Calu3 (cell line): ENCODE results near the gene CNPY4. TPM values are rescaled to one million over a fixed set of nuclear protein-coding genes. Genes with fewer than 3 reads are reported as not detected.
A peak's percentile ranks its signal among the peaks of the same experiment; 100 is the strongest.
"Not testable (repeated sequence)": the region's sequence is repeated elsewhere in the genome, so short reads cannot be mapped to it uniquely, and the experiment has no call there.

Source experiments
- BruUV-seq: library from RNA; stranded (reverse); fragments of 400-500 nt; replicated peaks from 2 replicates; lab custom pipeline; 2021; lab: Mats Ljungman, UMichigan
- CTCF ChIA-PET: fragments of 300-600 bp; sonication (Branson Sonifier 250); formaldehyde crosslinking; loops from one replicate; lab custom pipeline; 2022; ENCODE audit warnings: antibody characterized with exemption; lab: Charles Lee
- DNase-seq: peaks from one replicate; pipeline ENCODE4 v3.0.0; 2022
- H3K27ac Mint-ChIP-seq: one replicate; pipeline ENCODE4 v1.8.0; 2022; ENCODE audit warnings: mixed read lengths; ENCODE audit not compliant: unreplicated experiment
- H3K27me3 Mint-ChIP-seq: one replicate; pipeline ENCODE4 v1.8.0; 2022; ENCODE audit warnings: mixed read lengths; ENCODE audit not compliant: unreplicated experiment
- H3K36me3 Mint-ChIP-seq: one replicate; pipeline ENCODE4 v1.8.0; 2022; ENCODE audit warnings: mild to moderate bottlenecking, moderate library complexity, mixed read lengths; ENCODE audit not compliant: insufficient read depth, unreplicated experiment
- H3K4me1 Mint-ChIP-seq: one replicate; pipeline ENCODE4 v1.8.0; 2022; ENCODE audit warnings: mild to moderate bottlenecking, low read depth, mixed read lengths; ENCODE audit not compliant: unreplicated experiment
- H3K4me3 Mint-ChIP-seq: one replicate; pipeline ENCODE4 v1.8.0; 2022; ENCODE audit warnings: mild to moderate bottlenecking, low read depth, moderate library complexity, mixed read lengths; ENCODE audit not compliant: unreplicated experiment
- H3K9me3 Mint-ChIP-seq: one replicate; pipeline ENCODE4 v1.8.0; 2022; ENCODE audit warnings: low read depth, mixed read lengths; ENCODE audit not compliant: unreplicated experiment
- intact Hi-C: fragments of 100-400 bp; cut with micrococcal nuclease; formaldehyde crosslinking; loops from one replicate; pipeline ENCODE4 v1.10.0; 2022; ENCODE audit not compliant: unreplicated experiment
- total RNA-seq: library from RNA; stranded (reverse); gene quantifications from 2 replicates; pipeline ENCODE4 v1.2.3, GENCODE V29; 2022
- TF ChIP-seq, protein P1 (sequence below): fragments of 200-600 bp; IDR thresholded peaks from one replicate; pipeline ENCODE4 v1.8.0; 2022; ENCODE audit warnings: antibody characterized with exemption; ENCODE audit not compliant: unreplicated experiment

The CNPY4 gene
- total RNA-seq, 1 experiment from 2014 or later, result 5.9 TPM

DNA sequence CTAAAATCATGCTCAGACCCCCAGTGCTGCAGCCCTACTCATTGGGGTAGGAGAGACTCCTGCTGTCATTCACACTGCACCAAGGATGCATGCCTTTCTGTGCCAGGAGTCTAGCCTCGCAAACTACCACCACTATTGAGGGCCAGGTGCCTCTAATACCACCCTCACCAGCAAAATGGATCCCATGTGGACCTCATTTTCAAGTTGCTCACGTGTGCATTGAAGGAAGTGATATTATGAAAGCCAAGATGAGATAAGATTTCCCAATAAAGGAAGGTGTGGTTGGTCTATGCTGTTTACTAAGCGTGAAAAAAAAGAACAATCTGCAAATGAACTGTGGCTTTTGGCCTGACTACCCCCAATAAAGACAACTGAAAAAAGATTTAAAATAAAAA is 22.1 kb downstream of the CNPY4 start:
- no TSS peak for BruUV-seq
- intact Hi-C loops, result no loop called here
- TF ChIP-seq, protein P1, sequence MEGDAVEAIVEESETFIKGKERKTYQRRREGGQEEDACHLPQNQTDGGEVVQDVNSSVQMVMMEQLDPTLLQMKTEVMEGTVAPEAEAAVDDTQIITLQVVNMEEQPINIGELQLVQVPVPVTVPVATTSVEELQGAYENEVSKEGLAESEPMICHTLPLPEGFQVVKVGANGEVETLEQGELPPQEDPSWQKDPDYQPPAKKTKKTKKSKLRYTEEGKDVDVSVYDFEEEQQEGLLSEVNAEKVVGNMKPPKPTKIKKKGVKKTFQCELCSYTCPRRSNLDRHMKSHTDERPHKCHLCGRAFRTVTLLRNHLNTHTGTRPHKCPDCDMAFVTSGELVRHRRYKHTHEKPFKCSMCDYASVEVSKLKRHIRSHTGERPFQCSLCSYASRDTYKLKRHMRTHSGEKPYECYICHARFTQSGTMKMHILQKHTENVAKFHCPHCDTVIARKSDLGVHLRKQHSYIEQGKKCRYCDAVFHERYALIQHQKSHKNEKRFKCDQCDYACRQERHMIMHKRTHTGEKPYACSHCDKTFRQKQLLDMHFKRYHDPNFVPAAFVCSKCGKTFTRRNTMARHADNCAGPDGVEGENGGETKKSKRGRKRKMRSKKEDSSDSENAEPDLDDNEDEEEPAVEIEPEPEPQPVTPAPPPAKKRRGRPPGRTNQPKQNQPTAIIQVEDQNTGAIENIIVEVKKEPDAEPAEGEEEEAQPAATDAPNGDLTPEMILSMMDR, result no peak
- Mint-ChIP-seq H3K27me3 (no peaks in the 10 kb centered on the region), H3K36me3 (no peaks in the 10 kb centered on the region), H3K4me3 (no peak overlapping the region), H3K27ac (no peak overlapping the region), H3K9me3 (no peaks in the 10 kb centered on the region), H3K4me1 (peaks cover 7% of the 10 kb centered on the region)
- DNase-seq, result no peak
- CTCF ChIA-PET, result interaction anchor here (0.5 kb wide), 1 partner anchor 41 kb away, joined by 3 read pairs; no protein-coding TSS in a partner anchor

DNA sequence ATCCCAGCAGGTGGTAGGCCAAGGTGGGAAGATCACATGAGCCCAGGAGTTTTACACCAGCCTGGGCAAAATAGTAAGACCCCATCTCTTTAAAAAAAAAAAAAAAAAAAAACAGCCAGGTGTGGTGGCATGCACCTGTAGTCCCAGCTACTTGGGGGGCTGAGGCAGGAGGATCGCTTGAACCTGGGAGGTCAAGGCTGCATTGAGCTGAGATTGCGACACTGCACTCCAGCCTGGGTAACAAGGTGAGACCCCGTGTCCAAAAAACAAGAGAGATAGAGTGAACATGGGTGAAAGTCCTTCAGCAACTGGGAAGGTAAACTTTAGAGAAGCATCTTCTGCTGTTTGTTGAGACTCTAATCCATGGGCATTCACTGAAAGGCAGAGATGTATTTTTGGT is 23.0 kb downstream of the CNPY4 start:
- no peak overlapping the region for H3K4me3 Mint-ChIP-seq
- intact Hi-C loops, result no loop called here
- CTCF ChIA-PET, result interaction anchor here (0.7 kb wide), 1 partner anchor 29 kb away, joined by 3 read pairs; no protein-coding TSS in a partner anchor
- no peaks in the 10 kb centered on the region for H3K27me3 Mint-ChIP-seq
- no TSS peak for BruUV-seq
- DNase-seq, result no peak
- TF ChIP-seq, protein P1, result no peak
- H3K36me3 Mint-ChIP-seq, result peaks cover under 1% of the 10 kb centered on the region
- no peaks in the 10 kb centered on the region for H3K9me3 Mint-ChIP-seq
- no peak overlapping the region for H3K27ac Mint-ChIP-seq
- peaks cover 7% of the 10 kb centered on the region for H3K4me1 Mint-ChIP-seq

DNA sequence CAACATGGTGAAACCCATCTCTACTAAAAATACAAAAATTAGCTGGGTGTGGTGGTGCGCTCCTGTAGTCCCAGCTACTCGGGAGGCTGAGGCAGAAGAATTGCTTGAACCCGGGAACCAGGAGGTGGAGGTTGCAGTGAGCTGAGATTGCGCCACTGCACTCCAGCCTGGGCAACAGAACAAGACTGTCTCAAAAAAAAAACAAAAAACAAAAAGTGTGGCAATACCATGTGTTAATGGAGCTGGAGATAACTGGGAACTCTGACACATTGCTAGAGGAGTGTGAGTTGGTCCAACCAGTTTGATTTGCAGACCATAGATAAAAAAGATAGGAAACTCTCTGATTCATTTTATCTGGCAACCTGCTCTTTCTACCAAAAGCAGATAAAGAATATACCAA is 26.9 kb downstream of the CNPY4 start:
- intact Hi-C loops, DNase-seq, BruUV-seq, H3K4me3 Mint-ChIP-seq, H3K27me3 Mint-ChIP-seq, CTCF ChIA-PET, H3K9me3 Mint-ChIP-seq, H3K27ac Mint-ChIP-seq: not testable (repeated sequence)
- Mint-ChIP-seq H3K4me1 (peaks cover 23% of the 10 kb centered on the region), H3K36me3 (peaks cover 20% of the 10 kb centered on the region)

DNA sequence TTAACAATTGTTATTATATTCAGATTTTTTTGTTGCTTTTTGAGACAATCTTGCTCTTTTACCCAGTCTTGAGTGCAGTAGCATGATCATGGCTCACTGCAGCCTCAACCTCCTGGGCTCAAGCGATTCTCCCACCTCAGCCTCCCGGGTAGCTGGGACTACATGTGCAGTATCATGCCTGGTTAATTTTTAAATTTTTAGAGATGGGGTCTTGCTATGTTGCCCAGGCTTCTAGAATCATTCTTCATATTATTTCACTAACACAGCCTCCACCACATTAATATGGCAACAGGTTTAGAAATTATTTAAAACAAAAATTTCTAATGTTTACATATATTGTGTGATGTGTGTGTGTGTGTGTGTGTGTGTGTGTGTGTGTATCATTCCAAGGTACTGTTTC is 27.8 kb downstream of the CNPY4 start:
- no TSS peak for BruUV-seq
- CTCF ChIA-PET, result no interaction called here
- no peak for DNase-seq
- intact Hi-C loops, result no loop called here
- Mint-ChIP-seq H3K9me3 (no peaks in the 10 kb centered on the region), H3K4me1 (peaks cover 21% of the 10 kb centered on the region), H3K4me3 (no peak overlapping the region), H3K36me3 (peaks cover 27% of the 10 kb centered on the region), H3K27ac (no peak overlapping the region), H3K27me3 (no peaks in the 10 kb centered on the region)
- TF ChIP-seq, protein P1, result no peak

DNA sequence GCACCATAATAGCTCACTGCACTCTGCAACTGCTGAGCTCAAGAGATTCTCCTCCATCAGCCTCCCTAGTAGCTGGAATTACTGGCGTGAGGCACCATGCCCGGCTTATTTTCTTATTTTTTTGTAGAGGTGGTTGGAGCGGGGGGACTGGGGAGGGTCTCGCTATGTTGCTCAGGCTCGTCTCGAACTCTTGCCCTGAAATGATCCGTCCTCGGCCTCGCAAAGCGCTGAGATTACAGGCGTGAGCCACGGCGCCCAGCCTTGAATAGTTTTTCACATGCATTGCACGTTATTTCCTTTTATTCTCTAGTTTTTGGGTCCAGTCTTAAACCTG is 28.8 kb downstream of the CNPY4 start:
- no TSS peak for BruUV-seq
- H3K4me1 Mint-ChIP-seq, result peaks cover 27% of the 10 kb centered on the region
- H3K27me3 Mint-ChIP-seq, result no peaks in the 10 kb centered on the region
- no peaks in the 10 kb centered on the region for H3K9me3 Mint-ChIP-seq
- no peak for DNase-seq
- TF ChIP-seq, protein P1, result no peak
- peak overlapping the region; percentile 97 for H3K4me3 Mint-ChIP-seq
- CTCF ChIA-PET, result interaction anchor here (1.0 to 1.2 kb wide), 2 partner anchors 15 to 19 kb away, joined by 4 read pairs; no protein-coding TSS in a partner anchor
- peaks cover 33% of the 10 kb centered on the region for H3K36me3 Mint-ChIP-seq
- intact Hi-C loops, result no loop called here
- peak overlapping the region; percentile 90 for H3K27ac Mint-ChIP-seq
